ENCODE results near the gene CGB7.

The CGB7 gene

DNA sequence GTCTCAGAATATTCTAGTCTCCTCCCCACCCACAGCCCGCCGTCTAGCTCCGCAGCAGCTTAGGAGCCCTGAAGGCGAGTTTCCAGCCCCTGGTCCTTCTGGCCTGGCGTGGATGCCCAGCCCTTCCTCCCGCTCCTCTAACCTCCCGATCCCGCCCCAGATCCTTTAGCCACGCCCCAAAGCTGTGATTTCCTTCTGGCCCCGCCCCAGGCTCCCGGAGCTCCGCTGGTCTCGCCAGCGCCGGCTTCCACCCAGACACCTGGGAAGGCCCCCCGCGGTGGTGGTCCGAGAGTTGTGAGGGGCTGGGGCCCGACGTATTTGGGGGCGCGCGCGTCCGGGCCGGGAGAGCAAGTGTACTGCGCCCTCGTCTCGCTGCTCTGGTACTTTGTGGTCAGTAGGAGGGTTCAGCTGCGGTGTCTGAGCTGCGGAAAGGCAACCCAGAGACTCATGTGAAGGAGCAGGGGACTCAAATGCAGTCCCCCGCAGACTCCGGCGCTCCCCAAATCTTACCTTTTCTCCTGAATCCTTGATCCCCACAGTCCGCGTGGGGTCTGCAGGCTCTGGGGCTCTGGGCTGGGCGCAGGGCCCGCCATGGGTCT, at the start of gene CGB7:
Gene CGB7, minus strand, starts transcription at position 114 of the 599 bp plus-strand sequence. CDS start 2,374 bp downstream, outside the sequence.
- no peak for DNase-seq

DNA sequence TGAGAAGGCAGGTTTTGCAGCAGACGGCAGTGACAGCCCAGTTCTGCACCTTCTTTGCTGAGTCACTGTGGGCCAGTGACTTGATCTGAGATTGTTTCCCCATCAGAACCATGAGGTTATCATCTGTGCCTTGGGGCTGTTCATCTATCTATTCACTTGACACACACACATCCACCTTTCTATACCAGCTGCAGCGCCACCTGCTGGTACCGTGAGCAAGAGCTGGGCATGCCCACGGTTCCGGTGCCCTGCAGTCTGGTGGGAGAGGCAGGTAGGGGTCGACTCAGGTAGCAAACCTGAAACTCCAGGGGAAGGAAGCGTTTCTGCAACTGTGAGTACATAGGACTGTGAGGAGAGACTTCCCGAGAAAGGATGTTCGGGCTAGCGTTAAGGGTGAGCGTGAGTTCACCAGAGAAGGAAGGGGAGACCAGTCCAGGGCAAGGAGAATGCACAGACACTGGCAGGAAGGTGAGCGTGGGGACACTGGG, 49.1 kb upstream of the CGB7 start:
- peak; percentile 47 to 56 for DNase-seq

DNA sequence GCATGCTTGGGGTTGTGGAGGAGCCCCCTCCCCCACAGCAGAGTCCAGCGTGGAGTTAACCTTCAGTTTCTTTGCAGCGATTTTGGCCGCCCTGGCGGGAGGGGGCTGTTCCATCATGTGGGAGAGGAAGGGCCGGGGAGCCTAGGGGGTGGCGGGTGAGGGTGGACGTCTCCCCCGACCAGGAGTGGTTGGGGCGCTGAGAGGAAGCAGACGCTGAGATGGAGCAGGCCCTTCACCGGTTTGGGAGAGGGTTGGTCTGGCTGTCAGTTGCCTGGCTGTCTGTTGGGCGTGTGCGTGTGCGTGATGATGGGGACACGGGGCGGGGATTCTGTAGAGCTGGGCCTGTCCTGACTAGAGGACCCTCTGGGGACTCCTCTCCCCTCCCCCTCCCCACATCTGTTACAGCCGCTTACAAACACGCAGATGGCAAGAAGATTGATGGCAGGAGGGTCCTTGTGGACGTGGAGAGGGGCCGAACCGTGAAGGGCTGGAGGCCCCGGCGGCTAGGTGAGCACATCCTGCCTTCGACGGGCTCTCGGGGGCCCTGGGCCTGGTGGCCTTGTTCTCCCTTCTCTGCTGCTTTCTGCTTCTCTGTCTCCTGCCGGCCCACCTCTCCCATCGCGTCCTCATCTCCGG, 46.8 kb upstream of the CGB7 start:
- DNase-seq, result no peak

DNA sequence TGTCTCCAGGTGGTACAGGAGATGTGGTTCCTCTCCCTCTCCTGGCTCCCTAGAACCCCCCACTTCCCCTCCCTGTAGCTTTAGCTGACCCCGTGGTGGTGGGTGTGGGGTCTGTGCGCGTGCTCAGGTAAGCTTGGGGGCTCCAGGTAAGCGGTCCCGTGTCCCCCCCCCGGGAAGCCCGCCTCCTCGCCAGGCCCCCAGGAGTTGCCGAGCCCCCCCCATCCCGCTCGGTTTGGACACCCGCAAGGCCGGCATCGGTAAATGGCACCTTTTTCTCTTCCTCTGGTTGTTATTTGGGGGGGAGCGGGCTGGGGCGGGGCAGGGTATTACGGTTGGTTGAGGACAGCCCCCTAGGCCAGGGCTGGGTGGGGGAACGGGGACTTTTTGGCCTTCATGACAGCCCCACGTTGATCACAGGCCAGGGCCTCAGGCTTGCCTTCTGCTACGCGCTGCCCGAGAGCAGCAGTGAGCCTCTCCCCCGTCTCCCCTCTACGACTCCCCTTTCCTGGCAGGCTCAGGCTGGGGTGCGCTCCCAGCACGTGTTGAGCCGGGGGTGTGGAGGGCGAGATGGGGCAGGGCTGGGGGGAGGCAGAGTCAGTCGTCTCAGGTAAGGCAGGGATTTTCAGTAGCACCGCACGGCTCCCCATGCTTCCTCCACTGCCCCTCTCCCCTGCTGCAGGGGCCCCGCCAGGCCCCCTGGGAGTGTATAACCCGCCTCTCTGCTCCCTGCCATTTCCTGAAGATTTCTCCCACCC, 46.0 kb upstream of the CGB7 start:
- no peak for DNase-seq

DNA sequence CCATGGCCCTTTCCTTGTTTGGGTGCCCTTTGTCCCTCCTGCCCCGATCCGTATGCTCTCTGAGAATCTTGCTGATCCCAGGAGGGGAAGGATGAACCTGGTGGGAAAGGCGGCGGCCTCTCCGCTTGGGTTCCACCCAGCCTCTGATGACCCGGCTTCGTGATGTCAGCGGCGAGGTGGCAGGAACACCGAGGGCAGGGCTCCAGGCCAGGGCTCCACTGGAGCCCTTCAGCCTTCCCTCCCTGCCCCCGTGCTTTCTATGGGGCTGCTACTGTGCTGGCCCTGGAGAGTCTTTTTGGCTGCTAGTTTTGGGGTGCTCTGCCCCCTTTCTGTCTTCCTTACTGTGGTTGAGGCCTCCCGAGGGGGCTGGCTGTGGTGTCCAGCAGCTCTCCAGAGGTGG, 44.8 kb upstream of the CGB7 start:
- no peak for DNase-seq

DNA sequence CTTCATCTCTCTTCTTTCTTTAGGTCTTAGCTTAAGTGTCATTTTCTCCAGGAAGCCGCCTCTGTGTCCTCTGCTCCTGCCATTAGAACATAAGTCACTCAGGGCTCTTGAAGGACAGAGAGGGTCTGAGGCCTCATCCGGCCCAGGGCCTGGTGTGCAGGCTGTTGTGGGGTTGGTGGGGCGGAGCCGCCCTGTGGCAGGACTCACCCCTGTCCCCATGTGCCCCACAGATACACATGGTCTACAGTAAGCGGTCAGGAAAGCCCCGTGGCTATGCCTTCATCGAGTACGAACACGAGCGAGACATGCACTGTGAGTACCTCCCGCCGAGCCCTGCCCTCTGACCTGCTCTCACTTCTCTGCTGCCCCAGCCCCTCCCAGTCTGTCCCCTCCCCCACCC, 43.6 kb upstream of the CGB7 start:
- no peak for DNase-seq

DNA sequence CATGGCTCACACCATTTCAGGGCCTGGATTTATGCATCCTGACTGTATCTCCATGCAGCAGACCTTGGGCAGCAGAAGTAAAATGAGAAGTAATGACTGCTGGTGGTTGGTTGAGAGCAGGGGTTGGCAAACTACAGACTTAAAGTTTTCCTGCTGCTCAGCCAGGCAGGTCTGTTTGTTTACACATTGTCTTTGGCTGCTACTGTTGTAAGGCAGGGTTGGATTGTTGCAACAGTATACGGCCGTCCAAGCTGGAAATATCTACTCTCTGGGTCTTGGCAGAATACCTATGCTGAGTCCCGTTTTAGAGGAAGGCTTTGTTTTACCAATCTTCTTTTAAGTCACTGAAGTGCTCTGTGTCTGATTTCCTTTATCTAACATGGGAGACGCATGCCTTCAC, 41.2 kb upstream of the CGB7 start:
- DNase-seq, result no peak

DNA sequence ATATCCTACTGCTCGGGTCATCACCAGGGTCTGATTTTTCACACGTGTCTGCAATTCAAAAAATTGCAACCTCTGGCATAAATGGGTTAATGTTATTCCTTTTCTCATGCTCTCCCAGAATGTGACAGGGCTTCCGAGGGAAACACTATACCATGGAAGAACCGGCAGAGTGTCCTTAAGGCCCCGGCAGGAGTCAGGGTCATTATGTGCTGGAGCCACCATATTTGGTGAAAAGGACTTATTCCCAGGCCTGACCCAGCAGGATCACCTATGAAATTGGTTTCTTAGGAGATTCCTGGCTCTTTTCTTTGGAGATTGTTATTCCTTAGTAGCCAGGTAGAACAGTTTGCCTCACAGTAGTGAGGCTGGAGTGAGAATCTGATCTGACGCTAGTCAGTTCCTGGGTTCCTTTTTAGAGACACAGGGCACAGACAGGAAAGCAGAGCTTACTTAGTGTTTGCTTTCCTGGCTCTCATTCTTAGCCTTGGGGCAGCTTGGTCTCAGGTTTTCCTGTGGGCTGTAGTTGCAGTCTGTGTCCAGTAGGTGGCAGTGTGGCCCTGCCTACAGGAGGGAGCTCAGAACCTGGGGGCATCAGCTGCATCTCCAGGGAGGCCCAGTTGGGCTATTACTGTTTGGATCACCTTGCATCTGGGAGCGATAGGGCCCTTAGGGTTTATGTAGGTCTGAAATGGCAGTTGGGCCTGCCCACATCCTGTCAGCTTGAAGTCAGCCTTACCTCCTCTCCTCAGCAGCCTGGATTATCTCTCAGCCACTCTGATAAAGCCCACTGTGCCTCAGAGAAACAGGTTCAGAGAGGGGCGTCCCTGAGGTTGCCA, 40.1 kb upstream of the CGB7 start:
- peak; percentile 47 to 51 for DNase-seq

DNA sequence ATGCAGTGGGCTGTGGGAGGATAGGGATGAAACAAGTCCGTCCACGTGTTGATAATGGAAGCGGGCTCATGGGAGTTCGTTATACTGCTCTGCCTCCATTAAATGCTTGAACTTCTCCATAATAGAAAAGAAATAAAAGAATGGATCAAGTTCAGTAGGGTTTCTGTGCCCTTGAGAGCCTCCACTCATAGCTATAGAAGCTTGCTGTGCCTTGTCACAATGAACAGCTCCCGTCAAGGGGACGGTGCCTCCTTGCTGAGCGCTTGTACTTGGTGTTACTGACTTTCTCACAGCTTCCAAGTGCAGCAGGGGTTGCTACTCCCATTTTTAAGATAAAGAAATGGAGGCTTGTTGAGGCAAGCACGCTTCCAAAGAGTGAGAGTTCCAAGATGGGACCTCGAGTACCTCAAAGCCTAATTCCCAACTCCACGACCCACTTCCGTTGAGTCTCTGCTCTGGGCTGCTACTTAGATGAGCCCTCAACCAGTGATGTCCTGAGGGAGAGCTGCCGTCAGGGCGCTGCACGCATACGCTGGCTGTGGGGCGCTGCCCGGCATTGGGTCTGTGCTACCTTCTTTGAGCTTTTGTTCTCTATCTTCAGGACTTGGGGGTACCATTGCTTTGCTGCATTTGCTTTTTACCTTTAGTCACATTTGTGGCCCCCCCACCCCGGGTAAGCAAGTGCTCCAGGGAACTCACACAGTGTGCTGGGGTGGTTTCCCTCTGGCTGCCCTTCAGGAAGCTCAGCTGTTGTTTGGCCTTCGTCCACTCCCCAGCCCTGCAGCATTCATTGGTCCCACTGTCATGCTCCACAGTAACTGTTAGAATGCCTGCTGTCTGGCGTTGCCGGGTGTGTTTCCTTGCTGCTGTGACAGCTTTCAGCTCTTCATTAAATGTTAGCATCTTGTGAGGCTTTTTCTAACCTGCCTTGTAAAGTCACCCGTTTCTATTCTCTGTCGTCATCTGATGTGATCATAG, 37.2 kb upstream of the CGB7 start:
- DNase-seq, result no peak

DNA sequence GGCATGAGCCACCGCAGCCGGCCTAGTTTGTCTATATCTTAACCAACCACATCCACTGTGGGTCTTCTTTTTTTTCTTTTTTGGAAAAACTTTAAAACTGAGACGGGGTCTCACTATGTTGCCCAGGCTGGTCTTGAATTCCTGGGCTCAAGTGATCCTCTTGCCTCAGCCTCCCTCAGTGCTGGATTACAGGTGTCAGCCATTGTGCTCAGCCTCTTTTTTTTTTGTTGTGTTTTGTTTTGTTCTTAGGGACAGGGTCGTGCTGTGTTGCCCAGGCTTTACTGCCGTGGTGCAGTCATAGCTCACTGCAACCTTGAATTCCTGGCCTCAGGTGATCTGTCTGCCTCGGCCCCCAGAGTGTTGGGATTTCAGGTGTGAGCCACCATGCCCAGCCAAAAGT, 35.1 kb upstream of the CGB7 start:
- DNase-seq, result no peak

DNA sequence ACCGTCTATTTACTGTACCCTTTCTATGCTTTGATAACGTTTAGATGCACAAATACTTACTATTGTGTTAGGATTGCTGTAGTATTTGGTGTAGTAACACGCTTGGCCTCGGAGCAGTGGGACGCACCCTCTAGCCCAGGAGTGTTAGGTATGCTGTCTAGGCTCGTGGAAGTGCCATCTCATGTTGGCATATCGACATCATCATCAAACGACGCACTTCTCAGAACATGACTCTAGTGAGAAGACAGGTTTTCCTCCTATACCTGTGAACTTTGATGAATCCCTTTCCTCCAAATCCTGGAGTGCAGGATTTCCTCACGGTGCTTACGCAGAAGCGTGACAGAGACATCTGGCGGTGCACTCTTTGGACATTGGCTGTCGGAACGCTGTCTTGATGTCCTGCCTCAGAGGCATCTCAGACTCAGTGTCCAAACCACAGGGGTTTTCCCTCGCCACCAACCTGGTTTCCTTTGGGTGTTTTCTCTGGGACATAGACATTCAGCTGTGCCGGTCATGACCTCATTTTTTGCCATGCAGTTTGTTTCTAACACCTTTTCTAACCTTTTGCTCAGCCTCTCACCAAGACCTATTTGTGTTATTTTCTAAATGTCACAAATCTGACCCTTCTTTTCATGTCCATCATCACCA, 34.0 kb upstream of the CGB7 start:
- DNase-seq, result no peak

DNA sequence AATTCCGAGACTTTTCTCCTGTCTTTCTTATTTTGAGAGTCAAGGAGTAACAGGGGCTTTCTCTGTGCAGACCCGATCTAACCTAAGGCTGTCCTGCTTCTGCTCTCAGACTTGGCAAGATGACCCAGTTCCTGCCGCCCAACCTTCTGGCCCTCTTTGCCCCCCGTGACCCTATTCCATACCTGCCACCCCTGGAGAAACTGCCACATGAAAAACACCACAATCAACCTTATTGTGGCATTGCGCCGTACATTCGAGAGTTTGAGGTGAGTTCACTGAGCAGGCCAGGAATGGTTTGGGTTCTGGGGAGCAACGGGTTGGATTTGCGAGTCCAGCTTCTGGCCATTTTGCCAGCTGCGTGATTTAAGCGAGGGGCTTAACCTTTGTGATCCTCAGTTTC, 28.7 kb upstream of the CGB7 start:
- DNase-seq, result no peak

DNA sequence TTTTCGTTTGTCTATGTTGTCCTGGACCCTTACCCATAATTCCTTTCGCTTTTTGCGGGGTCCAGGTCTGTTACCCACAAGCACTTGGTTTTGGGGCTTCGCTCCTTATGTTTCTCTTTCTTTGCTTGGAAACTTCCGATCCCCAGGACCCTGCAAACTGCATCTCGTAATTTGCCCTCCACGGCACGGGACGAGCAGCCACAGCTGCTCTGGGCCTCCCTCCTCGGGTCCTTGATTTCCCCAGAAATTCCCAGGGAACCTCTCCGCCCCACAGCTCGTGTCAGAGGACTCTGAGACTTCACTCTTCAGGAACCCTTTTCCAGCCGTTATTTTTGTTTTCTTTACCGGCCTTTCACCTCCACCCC, 28.3 kb upstream of the CGB7 start:
- DNase-seq, result no peak

DNA sequence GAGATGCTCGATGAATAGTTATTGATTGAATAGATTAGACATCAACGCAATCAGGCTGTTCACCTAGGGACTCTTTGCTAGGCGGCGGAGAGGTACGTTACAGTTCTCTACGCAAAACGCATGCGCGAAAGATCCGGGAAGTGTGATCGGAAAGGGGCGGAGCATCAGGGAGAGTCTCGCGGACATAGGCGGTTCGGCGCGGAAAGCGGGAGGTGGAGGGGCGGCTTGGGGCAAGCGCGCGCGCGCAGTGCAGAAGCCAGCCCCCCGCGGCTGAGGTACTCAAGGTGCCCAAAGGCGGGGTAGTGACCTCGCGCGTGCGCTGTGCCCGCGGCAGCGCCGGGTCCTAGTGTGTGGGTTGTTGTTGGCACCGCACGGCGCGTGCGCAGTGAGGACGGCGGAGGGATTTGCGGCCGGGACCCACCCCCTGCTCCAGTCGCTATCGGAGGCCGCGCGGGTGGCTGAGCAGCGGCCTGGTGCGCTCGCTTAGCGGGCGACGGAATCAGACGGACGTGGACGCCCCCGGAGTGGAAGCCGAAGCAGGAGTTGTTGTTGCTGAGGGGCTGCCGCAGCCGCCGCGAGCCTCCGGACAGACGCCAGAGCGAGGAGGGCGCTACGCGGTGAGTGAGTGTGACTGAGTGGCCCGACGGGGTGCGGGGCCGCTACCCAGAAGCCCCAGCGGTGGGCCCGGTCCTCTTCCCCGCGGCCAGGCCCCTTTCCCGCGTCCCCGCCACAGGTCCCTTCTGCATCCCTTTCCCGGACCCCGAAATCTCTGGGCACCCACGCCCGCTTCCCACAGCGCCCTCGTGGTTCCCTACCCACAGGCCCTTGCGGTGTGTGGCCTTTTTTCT, 27.7 kb upstream of the CGB7 start, which contains the start of gene SNRNP70:
Gene SNRNP70, plus strand, starts transcription at position 432 of the 848 bp plus-strand sequence. CDS start 964 bp downstream, outside the sequence.
- DNase-seq, result peak; percentile 99

DNA sequence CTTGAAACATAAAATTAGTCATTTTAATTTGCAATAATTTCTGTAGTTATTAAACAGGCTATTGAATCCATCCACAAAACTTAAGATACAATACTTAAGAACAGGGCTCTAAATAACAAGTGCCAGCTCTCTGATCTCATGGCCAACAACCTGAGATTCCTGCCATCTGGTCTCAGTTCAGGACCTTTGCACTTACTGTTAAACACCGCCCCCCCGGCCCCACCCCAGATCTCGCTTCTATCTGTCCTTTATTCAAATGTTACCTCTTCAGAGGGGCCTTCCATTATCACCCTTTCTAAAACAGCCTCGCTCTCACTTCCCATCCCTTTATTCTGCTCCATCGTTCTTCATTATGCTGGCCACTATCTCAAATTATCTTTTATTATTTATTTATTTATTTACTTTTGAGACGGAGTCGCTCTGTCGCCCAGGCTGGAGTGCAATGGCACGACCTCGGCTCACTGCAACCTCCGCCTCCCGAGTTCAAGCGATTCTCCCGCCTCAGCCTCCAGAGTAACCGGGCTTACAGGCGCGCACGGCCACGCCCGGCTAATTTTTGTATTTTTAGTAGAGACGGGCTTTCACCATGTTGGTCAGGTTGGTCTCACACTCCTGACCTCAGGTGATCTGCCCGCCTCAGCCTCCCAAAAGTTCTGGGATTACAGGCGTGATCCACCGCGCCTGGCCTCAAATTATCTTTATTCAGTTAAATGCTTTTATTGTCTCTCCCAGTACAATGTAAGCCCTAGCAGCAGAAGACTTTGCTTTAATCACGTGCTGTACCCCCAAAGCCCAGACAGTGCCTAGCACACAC, 26.9 kb upstream of the CGB7 start:
- DNase-seq, result no peak

DNA sequence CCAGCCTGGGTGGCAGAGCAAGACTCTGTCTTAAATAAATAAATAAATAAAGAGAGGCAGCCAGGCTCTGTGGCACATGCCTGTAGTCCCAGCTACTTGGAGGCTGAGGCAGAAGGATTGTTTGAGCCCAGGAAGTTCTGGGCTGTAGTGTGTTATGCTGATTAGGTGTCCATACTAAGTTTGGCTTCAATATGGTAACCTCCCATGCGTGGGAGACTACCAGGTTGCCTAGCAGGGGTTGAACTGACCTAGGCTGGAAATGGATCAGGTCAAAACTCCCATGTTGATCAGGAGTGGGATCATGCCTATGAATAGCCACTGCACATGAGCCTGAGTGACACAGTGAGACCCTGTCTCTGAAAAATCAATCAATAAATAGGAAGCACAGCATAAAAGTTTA, 23.7 kb upstream of the CGB7 start:
- no peak for DNase-seq

DNA sequence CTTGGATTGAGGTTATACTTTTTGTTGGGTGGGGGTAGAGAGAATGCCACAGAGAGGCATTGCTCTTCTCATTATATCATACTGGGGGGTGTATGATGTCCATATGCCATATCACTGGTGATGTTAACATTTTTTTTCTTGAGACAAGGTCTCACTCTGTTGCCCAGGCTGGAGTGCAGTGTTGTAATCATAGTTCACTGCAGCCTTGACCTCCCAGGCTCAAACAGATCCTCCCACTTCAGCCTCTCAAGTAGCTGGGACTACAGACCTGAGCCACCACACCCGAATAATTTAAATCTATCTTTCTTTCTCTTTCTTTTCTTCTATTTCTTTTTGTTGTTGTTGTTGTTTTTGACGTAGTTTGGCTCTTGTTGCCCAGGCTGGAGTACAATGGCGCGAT, 22.8 kb upstream of the CGB7 start:
- no peak for DNase-seq

DNA sequence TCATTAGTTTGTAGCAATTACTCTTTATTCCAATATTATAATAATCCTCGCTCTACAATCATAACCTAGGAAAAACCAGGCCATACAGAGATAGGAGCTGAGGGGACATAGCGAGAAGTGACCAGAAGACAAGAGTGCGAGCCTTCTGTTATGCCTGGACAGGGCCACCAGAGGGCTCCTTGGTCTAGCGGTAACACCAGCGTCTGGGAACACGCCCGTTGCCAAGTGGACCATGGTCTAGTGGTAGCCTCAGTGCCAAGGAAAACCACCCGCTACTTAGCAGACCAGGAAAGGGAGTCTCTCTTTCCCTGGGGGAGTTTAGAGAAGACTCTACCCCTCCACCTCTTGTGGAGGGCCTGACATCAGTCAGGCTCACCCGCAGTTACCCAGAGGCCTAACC, 17.3 kb upstream of the CGB7 start:
- peak; percentile 39 to 72 for DNase-seq
